ENCODE measurements around the gene PATL2. TPM values are rescaled to one million over a fixed set of nuclear protein-coding genes. Genes with fewer than 3 reads are reported as not detected.

PATL2 gene
- total RNA-seq, 5 donors from 2014 or later (not counting 1 experiment from before 2014, with no cell fraction given) = 43.5 to 69.7 (median 48.5) TPM

- Histone ChIP-seq H3K36me3 (ENCODE audit: control insufficient read depth in 2 of 2, extremely low read depth in 1 of 2, insufficient read depth in 1 of 2, low read length in 1 of 2) (peaks cover 5 to 59% of the 10 kb centered on the region in 2 donors), H3K27me3 (replicated peaks in 1 of 2; ENCODE audit: control insufficient read depth in 2 of 2, extremely low read depth in 1 of 2, insufficient read depth in 2 of 2, low read length in 1 of 2) (no peaks in the 10 kb centered on the region), H3K4me1 (ENCODE audit: control insufficient read depth in 1 of 2, extremely low read depth in 1 of 2, insufficient read depth in 2 of 2, low read length in 2 of 2) (no peaks in the 10 kb centered on the region), H3K4me3 (ENCODE audit: control insufficient read depth in 1 of 2, extremely low read depth in 1 of 2, low read length in 1 of 2) (no peak overlapping the region), H3K27ac (ENCODE audit: low read length) (no peak overlapping the region), H3K9me3 (no peaks in the 10 kb centered on the region)
- ChIA-PET CTCF (no interaction called here), POLR2A (no interaction called here)
- no peak overlapping the region for H3K4me3 Mint-ChIP-seq
- H3K27ac Mint-ChIP-seq = peak overlapping the region; percentile 11 to 25
- H3K36me3 Mint-ChIP-seq = peaks cover 63% of the 10 kb centered on the region
- peaks cover 0 to 6% (median 4%) of the 10 kb centered on the region in 3 donors for H3K4me1 Mint-ChIP-seq
- no peak for ATAC-seq (replicated peaks in 1 of 4)
- H3K27me3 Mint-ChIP-seq = no peaks in the 10 kb centered on the region
- DNase-seq = no peak
- no peaks in the 10 kb centered on the region for H3K9me3 Mint-ChIP-seq
Observed at GRCh38 chr15:44623178-44623577, 87.9 kb downstream of the PATL2 start.

- DNase-seq (no peak), ATAC-seq (replicated peaks in 1 of 4) (no peak)
- WGBS (ENCODE audit: insufficient coverage) = no CpG with 5 or more reads among the region's 1 CpG
- Mint-ChIP-seq H3K4me3 (no peak overlapping the region), H3K36me3 (peaks cover 61% of the 10 kb centered on the region), H3K9me3 (no peaks in the 10 kb centered on the region), H3K27me3 (no peaks in the 10 kb centered on the region), H3K4me1 (peaks cover 0 to under 1% (median 0%) of the 10 kb centered on the region in 3 donors), H3K27ac (no peak overlapping the region)
- H3K4me3 ChIP-seq (ENCODE audit: control insufficient read depth in 1 of 2, extremely low read depth in 1 of 2, low read length in 1 of 2) = no peak overlapping the region
- H3K9me3 ChIP-seq = no peaks in the 10 kb centered on the region
- ChIA-PET POLR2A (no interaction called here), CTCF (interaction anchor here in 1 of 2 donors (0.7 kb wide), 1 partner anchor 41 kb away, joined by 3 read pairs; no protein-coding TSS in a partner anchor)
- no peaks in the 10 kb centered on the region for H3K4me1 ChIP-seq (ENCODE audit: control insufficient read depth in 1 of 2, extremely low read depth in 1 of 2, insufficient read depth in 2 of 2, low read length in 2 of 2)
- no peak overlapping the region for H3K27ac ChIP-seq (ENCODE audit: low read length)
- H3K36me3 ChIP-seq (ENCODE audit: control insufficient read depth in 2 of 2, extremely low read depth in 1 of 2, insufficient read depth in 1 of 2, low read length in 1 of 2) = peaks cover 5 to 56% of the 10 kb centered on the region in 2 donors
- no peaks in the 10 kb centered on the region for H3K27me3 ChIP-seq (replicated peaks in 1 of 2; ENCODE audit: control insufficient read depth in 2 of 2, extremely low read depth in 1 of 2, insufficient read depth in 2 of 2, low read length in 1 of 2)
Observed at GRCh38 chr15:44620081-44620480, 91.0 kb downstream of the PATL2 start.

- Histone ChIP-seq H3K4me1 (ENCODE audit: control insufficient read depth in 1 of 2, extremely low read depth in 1 of 2, insufficient read depth in 2 of 2, low read length in 2 of 2) (no peaks in the 10 kb centered on the region), H3K27ac (ENCODE audit: low read length) (no peak overlapping the region), H3K36me3 (ENCODE audit: control insufficient read depth in 2 of 2, extremely low read depth in 1 of 2, insufficient read depth in 1 of 2, low read length in 1 of 2) (peaks cover 8 to 74% of the 10 kb centered on the region in 2 donors), H3K27me3 (replicated peaks in 1 of 2; ENCODE audit: control insufficient read depth in 2 of 2, extremely low read depth in 1 of 2, insufficient read depth in 2 of 2, low read length in 1 of 2) (no peaks in the 10 kb centered on the region), H3K9me3 (no peaks in the 10 kb centered on the region), H3K4me3 (ENCODE audit: control insufficient read depth in 1 of 2, extremely low read depth in 1 of 2, low read length in 1 of 2) (no peak overlapping the region)
- Mint-ChIP-seq H3K4me3 (no peak overlapping the region), H3K4me1 (peaks cover 0 to 2% (median 0%) of the 10 kb centered on the region in 3 donors), H3K27me3 (no peaks in the 10 kb centered on the region), H3K36me3 (peaks cover 61% of the 10 kb centered on the region), H3K9me3 (no peaks in the 10 kb centered on the region), H3K27ac (no peak overlapping the region)
- POLR2A ChIA-PET = no interaction called here
- CTCF ChIA-PET = no interaction called here
- DNase-seq = no peak
- WGBS (ENCODE audit: insufficient coverage) = 100% methylated on average over 2 of the region's 2 CpGs
- ATAC-seq (replicated peaks in 1 of 4) = no peak
Observed at GRCh38 chr15:44616974-44617373, 94.1 kb downstream of the PATL2 start.

Other genes with a start within 250 kb of the PATL2 start
- gene EIF3J, start 174.2 kb downstream of the PATL2 start, total RNA-seq = 10 to 100 TPM; 58.2 to 68.3 (median 64.4) TPM
- 100 to 1,000 TPM; 108 to 124 (median 118) TPM for gene SPG11, start 47.7 kb downstream of the PATL2 start, total RNA-seq
- 1,000 to 10,000 TPM; 5,457 to 6,662 (median 6,121) TPM for gene B2M, start 194 bp upstream of the PATL2 start, total RNA-seq
- 10 to 100 TPM; 21.5 to 56.9 (median 42.9) TPM for gene TRIM69, start 25.2 kb upstream of the PATL2 start, total RNA-seq
- not detected for gene TERB2, start 245.4 kb upstream of the PATL2 start, total RNA-seq

Data from T-cell (primary cell).